ENCODE data around the gene TSPAN4. TPM values are rescaled to one million over a fixed set of nuclear protein-coding genes. Genes with fewer than 3 reads are reported as not detected.

TSPAN4 gene
- total RNA-seq, 8 experiments from 2014 or later, result 30.9 to 110 (median 41.9) TPM

- Histone ChIP-seq H3K4me1 (replicated peaks in 1 of 2) (peaks cover 27 to 28% of the 10 kb centered on the region in 2 donors), H3K27ac (peak overlapping the region; percentile 81 to 84), H3K4me3 (no peak overlapping the region)
- 0 to 100% (median 56%) methylated on average over 1 to 5 of the region's 27 CpGs; no CpG with 5 or more reads in 7 of the 10 experiments for WGBS, 10 experiments
- ATAC-seq (replicated peaks in 6 of 8), result peak in 5 of 8 experiments; percentile 85 to 92 (median 88)
- in situ Hi-C loops (cut with MboI; ENCODE audit: low pct_unique_long_range_greater_than_20kb in 2 of 9, low sequenced_read_pairs in 9 of 9, unreplicated experiment in 9 of 9), result no loop called here
Observed at GRCh38 chr11:890794-891540, 48.3 kb downstream of the TSPAN4 start.

GRCh38 chr11:893008-893654, 50.5 kb downstream of the TSPAN4 start:
- WGBS, 10 experiments, result 100% methylated on average over 2 of the region's 13 CpGs; no CpG with 5 or more reads in 9 of the 10 experiments
- peaks cover 27 to 33% of the 10 kb centered on the region in 2 donors for H3K4me1 ChIP-seq (replicated peaks in 1 of 2)
- ATAC-seq (replicated peaks in 6 of 8), result no peak
- H3K27ac ChIP-seq, result no peak overlapping the region
- no peak overlapping the region for H3K4me3 ChIP-seq
- in situ Hi-C loops (cut with MboI; ENCODE audit: low pct_unique_long_range_greater_than_20kb in 2 of 9, low sequenced_read_pairs in 9 of 9, unreplicated experiment in 9 of 9), result no loop called here

- no peak for ATAC-seq (replicated peaks in 6 of 8)
- Histone ChIP-seq H3K4me3 (no peak overlapping the region), H3K4me1 (replicated peaks in 1 of 2) (peaks cover 21 to 31% of the 10 kb centered on the region in 2 donors), H3K27ac (no peak overlapping the region)
- 77 to 100% (median 95%) methylated on average over 1 to 3 of the region's 12 CpGs; no CpG with 5 or more reads in 7 of the 10 experiments for WGBS, 10 experiments
- in situ Hi-C loops (cut with MboI; ENCODE audit: low pct_unique_long_range_greater_than_20kb in 2 of 9, low sequenced_read_pairs in 9 of 9, unreplicated experiment in 9 of 9), result no loop called here
Observed at GRCh38 chr11:894575-895201, 52.0 kb downstream of the TSPAN4 start.

- in situ Hi-C loops (cut with MboI; ENCODE audit: low pct_unique_long_range_greater_than_20kb in 2 of 9, low sequenced_read_pairs in 9 of 9, unreplicated experiment in 9 of 9), result no loop called here
- Histone ChIP-seq H3K4me3 (no peak overlapping the region), H3K4me1 (replicated peaks in 1 of 2) (peaks cover 12 to 23% of the 10 kb centered on the region in 2 donors), H3K27ac (no peak overlapping the region)
- no peak for ATAC-seq (replicated peaks in 6 of 8)
- 93 to 95% methylated on average over 3 to 4 of the region's 26 CpGs; no CpG with 5 or more reads in 8 of the 10 experiments for WGBS, 10 experiments
Observed at GRCh38 chr11:895331-896110, 52.9 kb downstream of the TSPAN4 start.

- 72 to 100% (median 100%) methylated on average over 1 to 8 of the region's 17 CpGs; no CpG with 5 or more reads in 5 of the 10 experiments for WGBS, 10 experiments
- H3K27ac ChIP-seq, result peak overlapping the region in 1 of 2 donors; percentile 27
Observed at GRCh38 chr11:897253-898142, 54.8 kb downstream of the TSPAN4 start.

GRCh38 chr11:898143-898511, 55.5 kb downstream of the TSPAN4 start:
- WGBS, 10 experiments, result 87% methylated on average over 9 of the region's 10 CpGs; no CpG with 5 or more reads in 9 of the 10 experiments
- peak in 7 of 8 experiments; percentile 47 to 77 (median 70) for ATAC-seq (replicated peaks in 6 of 8)
- no peak overlapping the region for H3K4me3 ChIP-seq
- in situ Hi-C loops (cut with MboI; ENCODE audit: low pct_unique_long_range_greater_than_20kb in 2 of 9, low sequenced_read_pairs in 9 of 9, unreplicated experiment in 9 of 9), result no loop called here
- peak overlapping the region in 1 of 2 donors; percentile 27 for H3K27ac ChIP-seq
- peaks cover 0 to 5% of the 10 kb centered on the region in 2 donors for H3K4me1 ChIP-seq (replicated peaks in 1 of 2)

More at GRCh38 chr11:897253-898142, 54.8 kb downstream of the TSPAN4 start:
- peak in 1 of 8 experiments; percentile 1 for ATAC-seq (replicated peaks in 6 of 8)
- Histone ChIP-seq H3K4me1 (replicated peaks in 1 of 2) (peaks cover 0 to 5% of the 10 kb centered on the region in 2 donors), H3K4me3 (no peak overlapping the region)
- in situ Hi-C loops (cut with MboI; ENCODE audit: low pct_unique_long_range_greater_than_20kb in 2 of 9, low sequenced_read_pairs in 9 of 9, unreplicated experiment in 9 of 9), result no loop called here

GRCh38 chr11:898540-899190, 56.0 kb downstream of the TSPAN4 start:
- WGBS, 10 experiments, result 75 to 100% (median 98%) methylated on average over 2 to 6 of the region's 22 CpGs; no CpG with 5 or more reads in 4 of the 10 experiments
- in situ Hi-C loops (cut with MboI; ENCODE audit: low pct_unique_long_range_greater_than_20kb in 2 of 9, low sequenced_read_pairs in 9 of 9, unreplicated experiment in 9 of 9), result no loop called here

GRCh38 chr11:899724-900123, 57.1 kb downstream of the TSPAN4 start:
- H3K4me3 ChIP-seq, result no peak overlapping the region
- H3K27ac ChIP-seq, result no peak overlapping the region
- peaks cover 0 to 5% of the 10 kb centered on the region in 2 donors for H3K4me1 ChIP-seq (replicated peaks in 1 of 2)
- 89 to 100% (median 95%) methylated on average over 1 to 3 of the region's 11 CpGs; no CpG with 5 or more reads in 6 of the 10 experiments for WGBS, 10 experiments
- in situ Hi-C loops (cut with MboI; ENCODE audit: low pct_unique_long_range_greater_than_20kb in 2 of 9, low sequenced_read_pairs in 9 of 9, unreplicated experiment in 9 of 9), result no loop called here
- ATAC-seq (replicated peaks in 6 of 8), result no peak

More at GRCh38 chr11:898540-899190, 56.0 kb downstream of the TSPAN4 start:
- peaks cover 0 to 5% of the 10 kb centered on the region in 2 donors for H3K4me1 ChIP-seq (replicated peaks in 1 of 2)
- H3K4me3 ChIP-seq, result no peak overlapping the region
- peak; percentile 37 to 82 (median 74) for ATAC-seq (replicated peaks in 6 of 8)
- no peak overlapping the region for H3K27ac ChIP-seq

- in situ Hi-C loops (cut with MboI; ENCODE audit: low pct_unique_long_range_greater_than_20kb in 2 of 9, low sequenced_read_pairs in 9 of 9, unreplicated experiment in 9 of 9), result no loop called here
- WGBS, 10 experiments, result 60 to 100% (median 92%) methylated on average over 1 to 4 of the region's 7 CpGs; no CpG with 5 or more reads in 7 of the 10 experiments
- no peak overlapping the region for H3K4me3 ChIP-seq
- ATAC-seq (replicated peaks in 6 of 8), result no peak
- H3K4me1 ChIP-seq (replicated peaks in 1 of 2), result peaks cover 0 to 5% of the 10 kb centered on the region in 2 donors
- H3K27ac ChIP-seq, result no peak overlapping the region
Observed at GRCh38 chr11:900545-900944, 57.9 kb downstream of the TSPAN4 start.

GRCh38 chr11:901452-902061, 58.9 kb downstream of the TSPAN4 start:
- ATAC-seq (replicated peaks in 6 of 8), result peak in 1 of 8 experiments; percentile 84
- WGBS, 10 experiments, result 50 to 100% (median 95%) methylated on average over 1 to 9 of the region's 19 CpGs; no CpG with 5 or more reads in 2 of the 10 experiments
- peaks cover 0 to 5% of the 10 kb centered on the region in 2 donors for H3K4me1 ChIP-seq (replicated peaks in 1 of 2)
- no peak overlapping the region for H3K4me3 ChIP-seq
- in situ Hi-C loops (cut with MboI; ENCODE audit: low pct_unique_long_range_greater_than_20kb in 2 of 9, low sequenced_read_pairs in 9 of 9, unreplicated experiment in 9 of 9), result no loop called here
- H3K27ac ChIP-seq, result no peak overlapping the region

GRCh38 chr11:904380-904779, 61.7 kb downstream of the TSPAN4 start:
- no peak overlapping the region for H3K4me3 ChIP-seq
- in situ Hi-C loops (cut with MboI; ENCODE audit: low pct_unique_long_range_greater_than_20kb in 2 of 9, low sequenced_read_pairs in 9 of 9, unreplicated experiment in 9 of 9), result no loop called here
- ATAC-seq (replicated peaks in 6 of 8), result no peak
- H3K4me1 ChIP-seq (replicated peaks in 1 of 2), result peaks cover under 1 to 2% of the 10 kb centered on the region in 2 donors
- no peak overlapping the region for H3K27ac ChIP-seq
- WGBS, 10 experiments, result 92 to 100% (median 100%) methylated on average over 1 to 2 of the region's 7 CpGs; no CpG with 5 or more reads in 7 of the 10 experiments
